RWPE1 (cell line): ENCODE results near the gene MRPL39.

Source experiments
- CTCF ChIA-PET: fragments of 350-600 bp; sonication (Branson Sonifier 250); formaldehyde crosslinking; extraction: SDS; loops from one replicate; lab custom pipeline; 2021; lab: Yijun Ruan, JAX
- POLR2A ChIA-PET: fragments of 400-600 bp; formaldehyde crosslinking; extraction: SDS; loops from one replicate; lab custom pipeline; 2020; ENCODE audit warnings: antibody characterized with exemption; ENCODE audit not compliant: low non-redundant PET; lab: Yijun Ruan, JAX
- DNase-seq: peaks from one replicate; pipeline ENCODE4 v3.0.0; 2012; ENCODE audit warnings: low spot score
- H3K27ac ChIP-seq: fragments of 450-650 bp; 2 replicates; pipeline ENCODE4 v1.5.1; 2017
- TF ChIP-seq, protein P1 (sequence below): fragments of 450-650 bp; conservative IDR thresholded peaks from 2 replicates; pipeline ENCODE4 v1.5.1; 2017; ENCODE audit warnings: low read depth, mild to moderate bottlenecking

MRPL39 gene

DNA sequence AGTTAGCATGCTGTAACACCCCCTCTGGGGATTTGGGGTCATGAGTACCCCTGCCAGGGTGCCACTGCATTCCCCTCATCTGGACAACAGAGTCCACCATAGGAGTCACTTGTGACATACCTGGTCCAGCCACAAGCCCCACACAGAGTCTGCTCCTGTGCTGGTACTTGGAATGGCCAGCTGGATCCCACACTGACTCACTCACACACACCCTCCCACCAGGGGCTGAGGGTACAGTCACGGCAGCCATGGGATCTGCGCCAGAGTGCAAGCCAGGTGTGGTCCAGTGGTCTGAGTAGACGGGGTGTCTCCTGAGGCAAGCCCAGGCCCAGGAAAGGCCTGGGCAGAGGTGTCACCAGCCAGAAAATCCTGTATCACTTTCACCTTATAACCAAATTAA is 67.7 kb downstream of the MRPL39 start:
- TF ChIP-seq, protein P1, sequence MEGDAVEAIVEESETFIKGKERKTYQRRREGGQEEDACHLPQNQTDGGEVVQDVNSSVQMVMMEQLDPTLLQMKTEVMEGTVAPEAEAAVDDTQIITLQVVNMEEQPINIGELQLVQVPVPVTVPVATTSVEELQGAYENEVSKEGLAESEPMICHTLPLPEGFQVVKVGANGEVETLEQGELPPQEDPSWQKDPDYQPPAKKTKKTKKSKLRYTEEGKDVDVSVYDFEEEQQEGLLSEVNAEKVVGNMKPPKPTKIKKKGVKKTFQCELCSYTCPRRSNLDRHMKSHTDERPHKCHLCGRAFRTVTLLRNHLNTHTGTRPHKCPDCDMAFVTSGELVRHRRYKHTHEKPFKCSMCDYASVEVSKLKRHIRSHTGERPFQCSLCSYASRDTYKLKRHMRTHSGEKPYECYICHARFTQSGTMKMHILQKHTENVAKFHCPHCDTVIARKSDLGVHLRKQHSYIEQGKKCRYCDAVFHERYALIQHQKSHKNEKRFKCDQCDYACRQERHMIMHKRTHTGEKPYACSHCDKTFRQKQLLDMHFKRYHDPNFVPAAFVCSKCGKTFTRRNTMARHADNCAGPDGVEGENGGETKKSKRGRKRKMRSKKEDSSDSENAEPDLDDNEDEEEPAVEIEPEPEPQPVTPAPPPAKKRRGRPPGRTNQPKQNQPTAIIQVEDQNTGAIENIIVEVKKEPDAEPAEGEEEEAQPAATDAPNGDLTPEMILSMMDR: no peak
- ChIA-PET CTCF (no interaction called here), POLR2A (no interaction called here)
- H3K27ac ChIP-seq: no peak overlapping the region
- no peak for DNase-seq

- no peak overlapping the region for H3K27ac ChIP-seq
- TF ChIP-seq, protein P1: no peak
- ChIA-PET POLR2A (no interaction called here), CTCF (no interaction called here)
- DNase-seq: no peak
These were observed 70.1 kb downstream of the MRPL39 start for GRCh38 chr21:25537174-25537573.

DNA sequence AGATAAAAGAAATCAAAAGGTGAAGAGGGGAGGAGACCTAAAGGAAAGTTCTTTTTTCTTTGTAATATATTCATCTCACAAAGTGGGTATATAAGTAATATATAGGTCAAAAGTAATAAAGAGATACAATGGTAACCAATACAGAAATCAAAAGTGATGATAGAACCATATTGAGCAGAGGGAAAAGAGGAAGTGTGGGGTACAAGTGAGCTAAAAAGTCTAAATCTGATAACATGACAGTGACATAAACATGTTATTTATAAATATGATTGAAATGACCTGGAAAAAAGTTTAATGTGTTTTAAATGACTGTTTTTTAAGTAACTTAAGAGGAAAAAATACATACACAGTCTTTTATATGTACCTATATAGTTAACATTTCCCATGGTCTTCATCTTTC is 70.5 kb downstream of the MRPL39 start:
- ChIA-PET POLR2A (no interaction called here), CTCF (no interaction called here)
- DNase-seq: no peak
- H3K27ac ChIP-seq: no peak overlapping the region
- TF ChIP-seq, protein P1: no peak

DNA sequence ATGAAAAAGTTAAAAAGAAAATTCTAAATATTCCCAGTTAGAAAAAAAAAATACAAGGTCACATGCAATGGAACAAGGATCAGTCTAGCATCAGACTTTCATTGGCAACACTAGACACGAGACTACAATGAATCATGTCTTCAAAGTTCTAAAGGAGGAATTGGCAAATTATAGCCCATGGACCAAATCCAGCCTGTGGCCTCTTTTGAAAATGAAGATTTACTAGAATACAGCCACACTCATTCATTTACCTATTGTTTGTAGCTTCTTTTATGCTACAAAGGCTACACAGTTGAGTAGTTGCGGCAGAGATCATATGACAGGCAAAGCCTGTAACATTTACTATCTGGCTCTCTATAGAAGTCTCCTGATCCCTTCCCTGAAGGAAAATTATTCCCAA is 71.4 kb downstream of the MRPL39 start:
- POLR2A ChIA-PET: no interaction called here
- TF ChIP-seq, protein P1: no peak
- H3K27ac ChIP-seq: no peak overlapping the region
- no peak for DNase-seq
- CTCF ChIA-PET: no interaction called here
